Stomach (tissue), 9 donors: ENCODE results near the gene TMEM255B. TPM values are rescaled to one million over a fixed set of nuclear protein-coding genes. Genes with fewer than 3 reads are reported as not detected.

Source experiments
- DNase-seq, 2 donors: peaks; one replicate each; pipeline versions ENCODE4 v3.0.0 to v3.0.0-alpha.2; 2013 to 2019
- H3K27ac ChIP-seq, 5 donors: fragments of 200-600 bp in 4 of 5; sonication (generic) in 4 of 5; one replicate each; pipeline ENCODE4 v1.5.1; 2013 to 2019; ENCODE audit warnings: mild to moderate bottlenecking in 1 of 5, moderate library complexity in 1 of 5
- H3K27me3 ChIP-seq, 3 donors: fragments of 200-600 bp; sonication (generic); one replicate each; pipeline ENCODE4 v1.5.1; 2017 to 2019; ENCODE audit warnings: mixed run types in 1 of 3
- H3K36me3 ChIP-seq, 4 donors: fragments of 200-600 bp; sonication (generic); 1 replicate in 3 of 4; 2 replicates in 1 of 4; pipeline ENCODE4 v1.5.1; 2016 to 2019
- H3K4me1 ChIP-seq, 4 donors: fragments of 200-600 bp; sonication (generic); one replicate each; pipeline ENCODE4 v1.5.1; 2016 to 2019
- H3K4me3 ChIP-seq, 4 donors: fragments of 200-600 bp; sonication (generic) in 3 of 4; one replicate each; pipeline ENCODE4 v1.5.1; 2016 to 2019; ENCODE audit warnings: mild to moderate bottlenecking in 1 of 4
- H3K9me3 ChIP-seq, 4 donors: fragments of 200-600 bp; sonication (generic); one replicate each; pipeline ENCODE4 v1.5.1; 2016 to 2019
- CTCF ChIP-seq, 7 experiments: fragments of 450-650 bp in 4 of 7; fragments of 200-600 bp in 3 of 7; sonication (generic) in 3 of 7; IDR thresholded peaks; one replicate each; pipeline ENCODE4 v1.5.1; 2016 to 2019; ENCODE audit warnings: antibody characterized with exemption in 7 of 7, control low read depth in 2 of 7, mild to moderate bottlenecking in 1 of 7
- EP300 ChIP-seq: sonication (generic); formaldehyde crosslinking; IDR thresholded peaks from one replicate; pipeline ENCODE4 v1.6.1; 2017; ENCODE audit warnings: antibody characterized with exemption
- POLR2A ChIP-seq, 4 donors: fragments of 450-650 bp; IDR thresholded peaks; one replicate each; pipeline ENCODE4 v1.6.1; 2016; ENCODE audit warnings: antibody characterized with exemption in 4 of 4, control low read depth in 2 of 4, mild to moderate bottlenecking in 1 of 4, moderate library complexity in 1 of 4
- POLR2AphosphoS5 ChIP-seq, 3 donors: sonication (generic); formaldehyde crosslinking; IDR thresholded peaks; one replicate each; pipeline ENCODE4 v1.6.1; 2016; ENCODE audit warnings: antibody characterized with exemption in 3 of 3
- WGBS, 5 donors: extraction: QIAGEN DNeasy Blood & Tissue Kit in 3 of 5; methylation state at CpG; one replicate each; pipeline versions ENCODE4 v1.1.5 to v1.1.7; 2013 to 2018; 5-methylcytosine and 5-hydroxymethylcytosine counted together
- intact Hi-C: fragments of 100-400 bp; cut with DNase I; formaldehyde crosslinking; loops from one replicate; pipeline ENCODE4 v1.15.1; 2023; ENCODE audit warnings: low total_unique reads
- polyA plus RNA-seq, 3 donors: library from polyadenylated mRNA; stranded (reverse); fragments of 200-250 nt; gene quantifications; one replicate each; pipeline ENCODE4 v1.2.3, GENCODE V29; 2013
- total RNA-seq, 5 donors: library from RNA; depleted of rRNA; stranded (reverse); fragments of >200 nt; gene quantifications; one replicate each; pipeline versions ENCODE4 v1.1.0 to v1.2.3, GENCODE V29; 2014 to 2016
- donor health status: healthy with polysubstance abuse.
- donor health status: Bipolar disorder and iron deficiency.
- donor health status: healthy.

The TMEM255B gene
- total and polyA plus RNA-seq, 8 donors, result 1.3 to 7.9 (median 4.6) TPM; not detected in 1

- no peaks in the 10 kb centered on the region for H3K36me3 ChIP-seq
- intact Hi-C loops, result no loop called here
- peaks cover 0 to 26% (median 0%) of the 10 kb centered on the region in 3 donors for H3K27me3 ChIP-seq
- H3K9me3 ChIP-seq, result no peaks in the 10 kb centered on the region
- TF ChIP-seq POLR2A (IDR thresholded peaks at IDR 0.05) (no peak), EP300 (no peak), POLR2AphosphoS5 (IDR thresholded peaks at IDR 0.05) (no peak)
- H3K27ac ChIP-seq, result no peak overlapping the region
- no peak overlapping the region for H3K4me3 ChIP-seq
- H3K4me1 ChIP-seq, result peaks cover 0 to 10% (median 0%) of the 10 kb centered on the region in 4 donors
- 85 to 92% (median 90%) methylated on average over 39 to 55 of the region's 55 CpGs for WGBS, 5 donors
- no peak for DNase-seq
These were observed 25.8 kb upstream of the TMEM255B start for GRCh38 chr13:113732961-113733950.

GRCh38 chr13:113734099-113734825, 24.8 kb upstream of the TMEM255B start:
- Histone ChIP-seq H3K4me3 (no peak overlapping the region), H3K9me3 (no peaks in the 10 kb centered on the region), H3K27me3 (peaks cover 0 to 35% (median 0%) of the 10 kb centered on the region in 3 donors), H3K27ac (no peak overlapping the region), H3K4me1 (peaks cover 0 to 4% (median 0%) of the 10 kb centered on the region in 4 donors), H3K36me3 (no peaks in the 10 kb centered on the region)
- WGBS, 5 donors, result 78 to 87% (median 86%) methylated on average over 21 to 26 of the region's 26 CpGs
- TF ChIP-seq POLR2A (IDR thresholded peaks at IDR 0.05) (no peak), EP300 (no peak), POLR2AphosphoS5 (IDR thresholded peaks at IDR 0.05) (no peak), CTCF (IDR thresholded peaks at IDR 0.05) (no peak)
- intact Hi-C loops, result no loop called here
- no peak for DNase-seq

GRCh38 chr13:113734826-113735125, 24.2 kb upstream of the TMEM255B start:
- Histone ChIP-seq H3K27ac (no peak overlapping the region), H3K9me3 (no peaks in the 10 kb centered on the region), H3K4me1 (no peaks in the 10 kb centered on the region), H3K27me3 (peaks cover 0 to 36% (median 0%) of the 10 kb centered on the region in 3 donors), H3K36me3 (no peaks in the 10 kb centered on the region), H3K4me3 (no peak overlapping the region)
- no peak for DNase-seq
- WGBS, 5 donors, result 76 to 84% (median 78%) methylated on average over 8 of the region's 8 CpGs
- TF ChIP-seq CTCF (IDR thresholded peaks at IDR 0.05), result no peak
- no peak for TF ChIP-seq POLR2AphosphoS5 (IDR thresholded peaks at IDR 0.05)
- TF ChIP-seq EP300, result no peak
- no peak for TF ChIP-seq POLR2A (IDR thresholded peaks at IDR 0.05)
- intact Hi-C loops, result no loop called here

GRCh38 chr13:113735194-113735593, 23.8 kb upstream of the TMEM255B start:
- Histone ChIP-seq H3K4me1 (no peaks in the 10 kb centered on the region), H3K4me3 (no peak overlapping the region), H3K27ac (no peak overlapping the region), H3K36me3 (no peaks in the 10 kb centered on the region), H3K9me3 (no peaks in the 10 kb centered on the region), H3K27me3 (peaks cover 0 to 37% (median 0%) of the 10 kb centered on the region in 3 donors)
- TF ChIP-seq EP300 (no peak), POLR2A (IDR thresholded peaks at IDR 0.05) (no peak), POLR2AphosphoS5 (IDR thresholded peaks at IDR 0.05) (no peak), CTCF (IDR thresholded peaks at IDR 0.05) (no peak)
- no peak for DNase-seq
- WGBS, 5 donors, result 91 to 93% (median 92%) methylated on average over 26 of the region's 26 CpGs
- intact Hi-C loops, result no loop called here
